LNCAP (cell line): ENCODE data around the gene AKAP7.

Experiments used
- CTCF ChIP-seq: fragments of 450-650 bp; IDR thresholded peaks from 2 replicates; pipeline ENCODE4 v1.5.1; 2017; ENCODE audit warnings: mild to moderate bottlenecking

The AKAP7 gene

GRCh38 chr6:131136021-131136786 lies 937 bp downstream of the AKAP7 start:
- no peak for TF ChIP-seq CTCF

GRCh38 chr6:131139599-131139998 lies 4.3 kb downstream of the AKAP7 start:
- no peak for TF ChIP-seq CTCF

GRCh38 chr6:131143319-131143718 lies 8.1 kb downstream of the AKAP7 start:
- no peak for TF ChIP-seq CTCF

DNA sequence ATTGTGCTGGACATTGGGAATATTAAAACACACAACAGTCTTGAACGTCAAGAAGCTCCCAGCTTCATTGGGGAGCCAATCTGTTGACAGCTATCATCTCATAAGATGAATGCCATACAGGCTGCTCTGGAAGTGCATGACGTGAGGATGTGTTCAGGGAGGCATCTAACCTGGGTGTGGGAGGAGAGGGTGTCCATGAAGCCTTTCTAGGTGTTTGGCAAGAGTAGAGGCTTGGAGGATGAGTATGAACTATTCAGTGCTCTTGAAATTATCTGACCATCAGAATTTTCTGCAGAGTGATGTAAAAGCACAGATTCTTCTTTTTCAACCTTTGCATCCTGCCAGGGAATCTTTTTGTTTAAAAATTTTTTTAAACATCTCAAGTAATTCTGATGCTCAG lies 11.6 kb downstream of the AKAP7 start:
- TF ChIP-seq CTCF, result no peak

DNA sequence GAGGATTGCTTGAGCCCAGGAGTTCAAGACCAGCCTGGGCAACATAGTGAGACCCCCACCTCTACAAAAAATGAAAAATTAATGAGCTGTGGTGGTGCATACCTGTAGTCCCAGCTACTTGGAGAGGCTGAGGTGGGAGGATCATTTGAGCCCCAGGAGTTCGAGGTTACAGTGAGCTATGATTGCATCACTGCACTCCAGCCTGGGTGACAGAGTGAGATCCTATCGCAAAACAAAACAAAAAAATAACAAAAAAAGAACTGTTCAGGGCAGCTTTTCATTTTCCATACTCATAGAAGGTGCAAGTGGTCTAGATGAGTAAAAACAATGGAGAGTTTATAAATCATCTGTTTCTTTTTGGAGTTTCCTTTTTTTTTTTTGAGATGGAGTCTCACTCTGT lies 21.1 kb downstream of the AKAP7 start:
- no peak for TF ChIP-seq CTCF

GRCh38 chr6:131159578-131159977 lies 24.3 kb downstream of the AKAP7 start:
- no peak for TF ChIP-seq CTCF

GRCh38 chr6:131160254-131160758 lies 25.0 kb downstream of the AKAP7 start:
- no peak for TF ChIP-seq CTCF
